SK-N-MC (cell line): ENCODE data around the gene POLR2L.

Experiments
- EZH2 ChIP-seq: fragments of 200-600 bp; sonication (generic); IDR thresholded peaks from one replicate; pipeline ENCODE4 v1.6.1; 2017; ENCODE audit warnings: antibody characterized with exemption
- POLR2AphosphoS5 ChIP-seq: IDR thresholded peaks from 2 replicates; pipeline ENCODE4 v1.6.1; 2012; ENCODE audit warnings: mild to moderate bottlenecking, low read depth, low read length, borderline replicate concordance

- TF ChIP-seq EZH2, result no peak
- no peak; the same call in none of the 2 replicates for TF ChIP-seq POLR2AphosphoS5
Measured at GRCh38 chr11:838441-839279, 3.7 kb downstream of the POLR2L start.
